GM23248 (cell line): ENCODE data around the gene HAGH. TPM values are rescaled to one million over a fixed set of nuclear protein-coding genes. Genes with fewer than 3 reads are reported as not detected.
A peak's percentile ranks its signal among the peaks of the same experiment; 100 is the strongest.

Experiments
- DNase-seq: peaks from one replicate; pipeline ENCODE4 v3.0.0-alpha.2; 2015
- H2AFZ ChIP-seq: fragments of 200-600 bp; sonication (generic); 2 replicates; pipeline ENCODE4 v1.6.1; 2016; ENCODE audit warnings: antibody characterized with exemption
- H3F3A ChIP-seq: fragments of 200-600 bp; sonication (generic); 2 replicates; pipeline ENCODE4 v1.6.1; 2016; ENCODE audit warnings: mild to moderate bottlenecking, antibody characterized with exemption, mixed run types; ENCODE audit not compliant: insufficient read depth
- H3K27ac ChIP-seq: fragments of 200-600 bp; sonication (generic); 2 replicates; pipeline ENCODE4 v1.5.1; 2016; ENCODE audit warnings: mild to moderate bottlenecking
- H3K27me3 ChIP-seq: fragments of 200-600 bp; sonication (generic); replicated peaks from 2 replicates; pipeline ENCODE4 v1.6.1; 2016; ENCODE audit warnings: mild to moderate bottlenecking; ENCODE audit not compliant: insufficient read depth
- H3K36me3 ChIP-seq: fragments of 200-600 bp; sonication (generic); 2 replicates; pipeline ENCODE4 v1.6.1; 2016; ENCODE audit warnings: low read depth, mild to moderate bottlenecking
- H3K4me1 ChIP-seq: fragments of 200-600 bp; sonication (generic); 2 replicates; pipeline ENCODE4 v1.6.1; 2016; ENCODE audit warnings: mild to moderate bottlenecking; ENCODE audit not compliant: insufficient read depth
- H3K4me2 ChIP-seq: fragments of 200-600 bp; sonication (generic); one replicate; pipeline ENCODE4 v1.6.1; 2016; ENCODE audit warnings: mild to moderate bottlenecking; ENCODE audit not compliant: unreplicated experiment
- H3K4me3 ChIP-seq: fragments of 200-600 bp; sonication (generic); 2 replicates; pipeline ENCODE4 v1.5.1; 2016; ENCODE audit warnings: mild to moderate bottlenecking
- H3K79me2 ChIP-seq: fragments of 200-600 bp; sonication (generic); 2 replicates; pipeline ENCODE4 v1.6.1; 2016; ENCODE audit warnings: mild to moderate bottlenecking; ENCODE audit not compliant: insufficient read depth
- H3K9ac ChIP-seq: fragments of 200-600 bp; sonication (generic); 2 replicates; pipeline ENCODE4 v1.6.1; 2016; ENCODE audit warnings: mild to moderate bottlenecking
- H3K9me2 ChIP-seq: fragments of 200-600 bp; sonication (generic); 2 replicates; pipeline ENCODE4 v1.6.1; 2016; ENCODE audit warnings: mixed run types, mild to moderate bottlenecking, moderate library complexity; ENCODE audit not compliant: insufficient read depth
- H3K9me3 ChIP-seq: fragments of 200-600 bp; sonication (generic); one replicate; pipeline ENCODE4 v1.6.1; 2017; ENCODE audit warnings: low read depth
- H4K20me1 ChIP-seq: fragments of 200-600 bp; sonication (generic); 2 replicates; pipeline ENCODE4 v1.6.0; 2016; ENCODE audit not compliant: insufficient read depth
- EZH2 ChIP-seq: fragments of 200-600 bp; sonication (generic); IDR thresholded peaks from 2 replicates; pipeline ENCODE4 v1.6.1; 2018; ENCODE audit warnings: antibody characterized with exemption, mild to moderate bottlenecking; ENCODE audit not compliant: insufficient read depth, poor library complexity, severe bottlenecking
- EZH2phosphoT487 ChIP-seq: fragments of 200-600 bp; sonication (generic); IDR thresholded peaks from 2 replicates; pipeline ENCODE4 v1.6.1; 2018; ENCODE audit warnings: antibody characterized with exemption, moderate library complexity, mild to moderate bottlenecking, low read depth; ENCODE audit not compliant: insufficient read depth
- WGBS, 2 experiments: methylation state at CpG; one replicate each; pipeline ENCODE4 v1.1.6; 2015 to 2017; ENCODE audit warnings: low lambda C conversion rate in 2 of 2, low coverage in 1 of 2; ENCODE audit errors: missing lambda C conversion rate in 2 of 2; 5-methylcytosine and 5-hydroxymethylcytosine counted together
- in situ Hi-C: fragments of 300-500 bp; cut with MboI; formaldehyde crosslinking; loops from 2 replicates; pipeline ENCODE4 v1.15.0; 2020
- polyA plus RNA-seq: library from polyadenylated mRNA; unstranded; fragments of >200 nt; fragmentation: Nextera tagmentation; extraction: Ambion mirVana; gene quantifications from 2 replicates; pipeline ENCODE4 v1.2.1, GENCODE V29; 2016
- total RNA-seq: library from RNA; depleted of rRNA; stranded (reverse); fragments of >200 nt; shearing (Covaris generic); gene quantifications from 2 replicates; pipeline ENCODE4 v1.2.3, GENCODE V29; 2014

The HAGH gene
- total and polyA plus RNA-seq, 2 experiments from 2014 or later, result 48.9 to 76.5 TPM

GRCh38 chr16:1771188-1771863, 55.3 kb downstream of the HAGH start, which contains the start of gene NME3:
TSS of gene NME3 (minus strand) at chr16:1771543. CDS start at chr16:1771534, 9 bp downstream.
- Histone ChIP-seq H3K36me3 (no peaks in the 10 kb centered on the region), H3K9ac (peak within 1 kb of the TSS; percentile 86), H3K4me3 (peak within 1 kb of the TSS; percentile 86), H2AFZ (peak within 1 kb of the TSS; percentile 60), H3K27ac (peak within 1 kb of the TSS; percentile 57), H3F3A (peaks cover 11% of the 10 kb centered on the region; the same call in 1 of the 2 replicates), H4K20me1 (no peaks in the 10 kb centered on the region), H3K9me3 (no peaks in the 10 kb centered on the region), H3K79me2 (peaks cover 34% of the 10 kb centered on the region), H3K27me3 (no peaks in the 10 kb centered on the region), H3K4me1 (peaks cover 9% of the 10 kb centered on the region; the same call in 1 of the 2 replicates), H3K4me2 (peak within 1 kb of the TSS; percentile 93), H3K9me2 (no peaks in the 10 kb centered on the region)
- DNase-seq, result peak; percentile 85
- in situ Hi-C loops, result no loop called here
- 1% methylated on average over 47 to 78 of the region's 79 CpGs for WGBS, 2 experiments
- TF ChIP-seq EZH2, result no peak
- no peak for TF ChIP-seq EZH2phosphoT487

- DNase-seq, result peak; percentile 94
- peak overlapping the region; percentile 57 for H3K27ac ChIP-seq
- H3K27me3 ChIP-seq, result no peaks in the 10 kb centered on the region
- no peaks in the 10 kb centered on the region for H3K9me3 ChIP-seq
- H3K9me2 ChIP-seq, result no peaks in the 10 kb centered on the region
- H4K20me1 ChIP-seq, result no peaks in the 10 kb centered on the region
- H3K36me3 ChIP-seq, result no peaks in the 10 kb centered on the region
- H3K79me2 ChIP-seq, result peaks cover 28% of the 10 kb centered on the region
- no peak overlapping the region for H2AFZ ChIP-seq
- TF ChIP-seq EZH2 (no peak), EZH2phosphoT487 (no peak)
- in situ Hi-C loops, result no loop called here
- peaks cover 11% of the 10 kb centered on the region; the same call in 1 of the 2 replicates for H3F3A ChIP-seq
- peaks cover 9% of the 10 kb centered on the region; the same call in 1 of the 2 replicates for H3K4me1 ChIP-seq
- H3K9ac ChIP-seq, result peak overlapping the region; percentile 86
- 5 to 6% methylated on average over 60 to 62 of the region's 81 CpGs for WGBS, 2 experiments
- H3K4me3 ChIP-seq, result peak overlapping the region; percentile 86
- peak overlapping the region; percentile 93 for H3K4me2 ChIP-seq
Measured at GRCh38 chr16:1770328-1771187, 56.1 kb downstream of the HAGH start.

GRCh38 chr16:1769402-1770300, 57.0 kb downstream of the HAGH start:
- Histone ChIP-seq H3K4me1 (peaks cover 8% of the 10 kb centered on the region; the same call in 1 of the 2 replicates), H3F3A (peaks cover 11% of the 10 kb centered on the region; the same call in 1 of the 2 replicates), H3K4me2 (peak overlapping the region; percentile 93), H3K4me3 (peak overlapping the region; percentile 86), H3K9me3 (no peaks in the 10 kb centered on the region), H3K9ac (peak overlapping the region; percentile 86), H3K36me3 (no peaks in the 10 kb centered on the region), H3K79me2 (peaks cover 19% of the 10 kb centered on the region), H4K20me1 (no peaks in the 10 kb centered on the region), H2AFZ (no peak overlapping the region), H3K27ac (peak overlapping the region; percentile 57), H3K9me2 (no peaks in the 10 kb centered on the region), H3K27me3 (no peaks in the 10 kb centered on the region)
- in situ Hi-C loops, result no loop called here
- WGBS, 2 experiments, result 64 to 69% methylated on average over 19 to 23 of the region's 27 CpGs
- no peak for TF ChIP-seq EZH2
- TF ChIP-seq EZH2phosphoT487, result no peak
- no peak for DNase-seq
